HS-5 (cell line): Measurements from ENCODE around the gene EIF4A3.

Experiments used
- DNase-seq: peaks from one replicate; pipeline ENCODE4 v3.0.0-alpha.2; 2012; ENCODE audit warnings: low read depth

The EIF4A3 gene

GRCh38 chr17:80132906-80133625, 13.9 kb downstream of the EIF4A3 start:
- no peak for DNase-seq

GRCh38 chr17:80130992-80131391, 15.9 kb downstream of the EIF4A3 start:
- DNase-seq: no peak

- DNase-seq: no peak
These were observed 17.8 kb downstream of the EIF4A3 start for GRCh38 chr17:80129006-80129565.

GRCh38 chr17:80126449-80126715, 20.5 kb downstream of the EIF4A3 start:
- DNase-seq: no peak

- no peak for DNase-seq
These were observed 21.1 kb downstream of the EIF4A3 start for GRCh38 chr17:80125656-80126448.

GRCh38 chr17:80124351-80124981, 22.5 kb downstream of the EIF4A3 start:
- no peak for DNase-seq

- DNase-seq: no peak
These were observed 23.1 kb downstream of the EIF4A3 start for GRCh38 chr17:80123791-80124190.

- DNase-seq: no peak
These were observed 23.9 kb downstream of the EIF4A3 start for GRCh38 chr17:80122926-80123505.

- DNase-seq: no peak
These were observed 24.8 kb downstream of the EIF4A3 start for GRCh38 chr17:80122026-80122575.

GRCh38 chr17:80119839-80120238, 27.1 kb downstream of the EIF4A3 start:
- DNase-seq: no peak

- DNase-seq: no peak
These were observed 27.6 kb downstream of the EIF4A3 start for GRCh38 chr17:80119271-80119791.

- DNase-seq: no peak
These were observed 28.2 kb downstream of the EIF4A3 start for GRCh38 chr17:80118601-80119270.

- DNase-seq: no peak
These were observed 29.2 kb downstream of the EIF4A3 start for GRCh38 chr17:80117491-80118401.

GRCh38 chr17:80116921-80117380, 30.0 kb downstream of the EIF4A3 start:
- no peak for DNase-seq

- DNase-seq: no peak
These were observed 30.5 kb downstream of the EIF4A3 start for GRCh38 chr17:80116276-80116920.

GRCh38 chr17:80115159-80115558, 31.8 kb downstream of the EIF4A3 start:
- DNase-seq: no peak

- DNase-seq: no peak
These were observed 32.2 kb downstream of the EIF4A3 start for GRCh38 chr17:80114758-80115157.

- no peak for DNase-seq
These were observed 33.9 kb downstream of the EIF4A3 start for GRCh38 chr17:80113033-80113484.

GRCh38 chr17:80112471-80113032, 34.4 kb downstream of the EIF4A3 start:
- no peak for DNase-seq
